IMR-90 (cell line): ENCODE measurements around the gene SMO. TPM values are rescaled to one million over a fixed set of nuclear protein-coding genes. Genes with fewer than 3 reads are reported as not detected.

Experiments
- ATAC-seq: fragments of 200-7000 bp; cut with Tn5 transposase; 2 replicates; pipeline ENCODE4 v1.9.1; 2020; ENCODE audit warnings: low read depth, mild to moderate bottlenecking, moderate library complexity
- BruUV-seq: library from RNA; stranded (reverse); fragments of 400-500 nt; replicated peaks from 2 replicates; lab custom pipeline; 2021; lab: Mats Ljungman, UMichigan
- CTCF ChIA-PET: fragments of 300-600 bp; formaldehyde crosslinking; extraction: SDS; loops from one replicate; lab custom pipeline; 2021; ENCODE audit warnings: antibody characterized with exemption; lab: Yijun Ruan, JAX
- POLR2A ChIA-PET: fragments of 300-600 bp; sonication (Branson Sonifier 250); formaldehyde crosslinking; loops from one replicate; lab custom pipeline; 2022; ENCODE audit warnings: antibody characterized with exemption; ENCODE audit not compliant: unreplicated experiment; lab: Charles Lee
- DNase-seq: peaks from one replicate; pipeline ENCODE4 v3.0.0; 2013
- H2AFZ ChIP-seq: replicated peaks from 2 replicates; pipeline ENCODE3; 2013; ENCODE audit warnings: low read length, mild to moderate bottlenecking; ENCODE audit not compliant: poor library complexity
- H2AK5ac ChIP-seq: 2 replicates; pipeline ENCODE4 v1.6.1; 2013; ENCODE audit warnings: low read depth, low read length, inconsistent platforms
- H2AK9ac ChIP-seq: replicated peaks from 2 replicates; pipeline ENCODE3; 2013; ENCODE audit warnings: mild to moderate bottlenecking, low read depth, low read length, moderate library complexity; ENCODE audit not compliant: poor library complexity
- H2BK120ac ChIP-seq: 2 replicates; pipeline ENCODE4 v1.6.1; 2013; ENCODE audit warnings: low read depth, low read length, inconsistent platforms
- H2BK15ac ChIP-seq: 3 replicates; pipeline ENCODE4 v1.6.1; 2013; ENCODE audit warnings: low read depth, low read length, inconsistent platforms
- H2BK20ac ChIP-seq: 2 replicates; pipeline ENCODE4 v1.6.1; 2013; ENCODE audit warnings: low read depth, mild to moderate bottlenecking, inconsistent platforms, low read length, moderate library complexity
- H2BK5ac ChIP-seq: 2 replicates; pipeline ENCODE4 v1.6.1; 2013; ENCODE audit warnings: mild to moderate bottlenecking, low read depth, low read length, inconsistent platforms; ENCODE audit not compliant: poor library complexity, severe bottlenecking
- H3K14ac ChIP-seq: replicated peaks from 2 replicates; pipeline ENCODE4 v1.6.1; 2013; ENCODE audit warnings: low read depth, low read length, inconsistent platforms
- H3K18ac ChIP-seq: 2 replicates; pipeline ENCODE4 v1.6.1; 2013; ENCODE audit warnings: low read depth, low read length, control low read depth
- H3K23ac ChIP-seq: 2 replicates; pipeline ENCODE4 v1.6.1; 2013; ENCODE audit warnings: low read depth, low read length, inconsistent platforms
- H3K27ac ChIP-seq: 2 replicates; pipeline ENCODE4 v1.5.1; 2013; ENCODE audit warnings: mild to moderate bottlenecking, control low read depth, low read length; ENCODE audit not compliant: insufficient read depth
- H3K27me3 ChIP-seq: 2 replicates; pipeline ENCODE4 v1.6.1; 2013; ENCODE audit warnings: low read length; ENCODE audit not compliant: control insufficient read depth, insufficient read depth
- H3K36me3 ChIP-seq: 2 replicates; pipeline ENCODE4 v1.6.1; 2013; ENCODE audit warnings: low read length, mixed read lengths; ENCODE audit not compliant: control insufficient read depth, insufficient read depth
- H3K4ac ChIP-seq: 2 replicates; pipeline ENCODE4 v1.6.1; 2013; ENCODE audit warnings: low read depth, low read length, inconsistent platforms
- H3K4me1 ChIP-seq: 2 replicates; pipeline ENCODE4 v1.6.1; 2013; ENCODE audit warnings: low read length, mixed read lengths; ENCODE audit not compliant: control insufficient read depth, insufficient read depth
- H3K4me2 ChIP-seq: 2 replicates; pipeline ENCODE4 v1.6.1; 2013; ENCODE audit warnings: low read depth, mild to moderate bottlenecking, control low read depth, low read length, moderate library complexity
- H3K4me3 ChIP-seq: 2 replicates; pipeline ENCODE4 v1.5.1; 2013; ENCODE audit warnings: low read depth, mild to moderate bottlenecking, control low read depth, low read length, moderate library complexity; ENCODE audit not compliant: insufficient read depth
- H3K56ac ChIP-seq: 2 replicates; pipeline ENCODE4 v1.6.1; 2013; ENCODE audit warnings: low read length, inconsistent platforms; ENCODE audit not compliant: insufficient read depth; ENCODE audit errors: extremely low read depth
- H3K79me1 ChIP-seq, 2 experiments: 2 replicates each; pipeline ENCODE4 v1.6.1; 2013; ENCODE audit warnings: low read length in 2 of 2, inconsistent platforms in 1 of 2, low read depth in 1 of 2
- H3K9ac ChIP-seq: 2 replicates; pipeline ENCODE4 v1.6.1; 2013; ENCODE audit warnings: low read depth, low read length, control low read depth
- H3K9me1 ChIP-seq: 2 replicates; pipeline ENCODE4 v1.6.1; 2013; ENCODE audit warnings: low read length, inconsistent platforms; ENCODE audit not compliant: insufficient read depth
- H3K9me3 ChIP-seq: 2 replicates; pipeline ENCODE4 v1.6.1; 2013; ENCODE audit warnings: low read length; ENCODE audit not compliant: control insufficient read depth, insufficient read depth
- H4K20me1 ChIP-seq: 2 replicates; pipeline ENCODE4 v1.6.1; 2013; ENCODE audit warnings: low read length, inconsistent platforms; ENCODE audit not compliant: insufficient read depth
- H4K5ac ChIP-seq: 2 replicates; pipeline ENCODE4 v1.6.1; 2013; ENCODE audit warnings: mild to moderate bottlenecking, low read depth, low read length, control low read depth
- H4K8ac ChIP-seq, 2 experiments: 2 replicates each; pipeline ENCODE4 v1.6.1; 2013; ENCODE audit warnings: low read depth in 2 of 2, low read length in 2 of 2, control low read depth in 1 of 2, inconsistent platforms in 1 of 2
- H4K91ac ChIP-seq: 2 replicates; pipeline ENCODE4 v1.6.1; 2013; ENCODE audit warnings: low read depth, low read length, inconsistent platforms; ENCODE audit not compliant: insufficient read depth
- CEBPB ChIP-seq: IDR thresholded peaks from 2 replicates; pipeline ENCODE4 v1.6.1; 2012; ENCODE audit warnings: low read depth, low read length, improper control_type of control experiment
- CHD1 ChIP-seq: IDR thresholded peaks from 2 replicates; pipeline ENCODE4 v1.6.1; 2012; ENCODE audit warnings: low read depth, low read length, improper control_type of control experiment
- MAFK ChIP-seq: IDR thresholded peaks from 2 replicates; pipeline ENCODE4 v1.6.1; 2012; ENCODE audit warnings: low read depth, low read length, improper control_type of control experiment
- MAZ ChIP-seq: IDR thresholded peaks from 2 replicates; pipeline ENCODE4 v1.6.1; 2012; ENCODE audit warnings: low read depth, mild to moderate bottlenecking, low read length, improper control_type of control experiment, moderate library complexity, borderline replicate concordance
- POLR2A ChIP-seq: IDR thresholded peaks from 2 replicates; pipeline ENCODE4 v1.6.1; 2012; ENCODE audit warnings: mild to moderate bottlenecking, low read depth, low read length
- SMC3 ChIP-seq: fragments of 150-350 bp; IDR thresholded peaks from 2 replicates; pipeline ENCODE4 v1.6.1; 2016; ENCODE audit warnings: low read depth, mild to moderate bottlenecking, antibody characterized with exemption, low read length, moderate library complexity
- WGBS, 2 experiments: methylation state at CpG; one replicate each; pipeline versions ENCODE4 v1.1.5 to v1.1.7; 2013; ENCODE audit warnings: missing lambda C conversion rate in 2 of 2; ENCODE audit not compliant: insufficient read length in 1 of 2; ENCODE audit errors: extremely low coverage in 2 of 2; 5-methylcytosine and 5-hydroxymethylcytosine counted together
- dilution Hi-C: fragments of 300-500 bp; cut with HindIII; formaldehyde crosslinking; loops from one replicate; pipeline ENCODE4 v1.14.3; 2018; ENCODE audit warnings: low sequenced_read_pairs; ENCODE audit not compliant: unreplicated experiment
- in situ Hi-C: fragments of 300-500 bp; cut with MboI; formaldehyde crosslinking; loops from 3 replicates; pipeline ENCODE4 v1.14.3; 2019; ENCODE audit warnings: low sequenced_read_pairs, inconsistent platforms, mixed read lengths
- intact Hi-C: fragments of 100-400 bp; cut with micrococcal nuclease; formaldehyde crosslinking; loops from 2 replicates; pipeline ENCODE4 v1.10.0; 2022
- polyA plus RNA-seq, 3 experiments: library from polyadenylated mRNA; depleted of rRNA; stranded (reverse); fragments of >200 nt; gene quantifications; 2 replicates each; pipeline ENCODE4 v1.2.3, GENCODE V29; 2012; ENCODE audit warnings: low replicate concordance in 1 of 3
- total RNA-seq: library from RNA; depleted of rRNA; stranded (reverse); fragments of >200 nt; gene quantifications from 2 replicates; pipeline ENCODE4 v1.2.3, GENCODE V29; 2012
- TF ChIP-seq, protein P1 (sequence below): fragments of 150-350 bp; IDR thresholded peaks from 2 replicates; pipeline ENCODE4 v1.6.1; 2017; ENCODE audit warnings: mild to moderate bottlenecking, antibody characterized with exemption, low read length, low read depth

SMO gene
- total and polyA plus RNA-seq, 2 of the 4 experiments (the other 2 are of a cell fraction): 18.5 to 24.7 TPM

DNA sequence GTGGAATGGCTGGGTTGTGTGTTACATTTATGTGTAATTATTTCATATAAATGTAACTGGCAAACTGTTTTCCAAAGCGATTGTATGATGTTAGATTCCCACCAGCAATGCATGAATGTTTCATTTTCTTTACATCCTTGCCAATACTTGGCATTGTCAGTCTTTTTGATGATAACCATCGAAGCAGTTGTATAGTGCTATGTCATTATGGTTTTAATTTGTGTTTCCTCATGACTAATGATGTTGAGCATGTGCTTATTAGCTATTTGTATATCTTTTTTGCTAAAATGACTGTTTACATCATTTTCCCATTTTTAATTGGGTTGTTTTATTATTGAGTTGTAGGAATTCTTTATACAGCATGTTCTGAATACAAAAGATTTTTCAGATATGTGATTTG is 58.7 kb downstream of the SMO start:
- ChIA-PET CTCF (interaction anchor here (0.6 kb wide), 1 partner anchor 225 kb away, joined by 3 read pairs; no protein-coding TSS in a partner anchor), POLR2A (no interaction called here)
- H2AK9ac ChIP-seq: no peak overlapping the region
- intact Hi-C loops: no loop called here
- H3K4me1 ChIP-seq: peaks cover 2% of the 10 kb centered on the region; the same call in 1 of the 2 replicates
- H3K9me1 ChIP-seq: no peaks in the 10 kb centered on the region
- no peak overlapping the region for H2AK5ac ChIP-seq
- H3K4ac ChIP-seq: no peak overlapping the region
- TF ChIP-seq POLR2A: no peak
- no peak for TF ChIP-seq CHD1
- TF ChIP-seq, protein P1, sequence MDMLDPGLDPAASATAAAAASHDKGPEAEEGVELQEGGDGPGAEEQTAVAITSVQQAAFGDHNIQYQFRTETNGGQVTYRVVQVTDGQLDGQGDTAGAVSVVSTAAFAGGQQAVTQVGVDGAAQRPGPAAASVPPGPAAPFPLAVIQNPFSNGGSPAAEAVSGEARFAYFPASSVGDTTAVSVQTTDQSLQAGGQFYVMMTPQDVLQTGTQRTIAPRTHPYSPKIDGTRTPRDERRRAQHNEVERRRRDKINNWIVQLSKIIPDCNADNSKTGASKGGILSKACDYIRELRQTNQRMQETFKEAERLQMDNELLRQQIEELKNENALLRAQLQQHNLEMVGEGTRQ: no peak
- TF ChIP-seq SMC3: no peak
- no peak for TF ChIP-seq CEBPB
- no peak for TF ChIP-seq MAFK
- no peak for TF ChIP-seq MAZ
- H3K9ac ChIP-seq: no peak overlapping the region
- no peak overlapping the region for H3K27ac ChIP-seq
- no peak for ATAC-seq
- DNase-seq: no peak
- no peak overlapping the region for H4K8ac ChIP-seq
- WGBS, 2 experiments: no CpG with 5 or more reads among the region's 2 CpGs
- in situ Hi-C loops: no loop called here
- H2BK5ac ChIP-seq: no peak overlapping the region
- H3K18ac ChIP-seq: no peak overlapping the region
- no peaks in the 10 kb centered on the region for H3K36me3 ChIP-seq
- H3K27me3 ChIP-seq: no peaks in the 10 kb centered on the region
- no peak overlapping the region for H2AFZ ChIP-seq
- dilution Hi-C loops: no loop called here
- H4K20me1 ChIP-seq: no peaks in the 10 kb centered on the region; the same call in 1 of the 2 replicates
- H3K9me3 ChIP-seq: no peaks in the 10 kb centered on the region
- H3K4me2 ChIP-seq: no peak overlapping the region
- no peak overlapping the region for H2BK20ac ChIP-seq
- no peak overlapping the region for H3K14ac ChIP-seq
- H3K79me1 ChIP-seq: peaks cover 0 to 3% of the 10 kb centered on the region in 2 experiments; a peak in 1 of 4 replicates
- no peak overlapping the region for H3K56ac ChIP-seq
- H2BK15ac ChIP-seq: no peak overlapping the region
- H4K5ac ChIP-seq: no peak overlapping the region
- H3K23ac ChIP-seq: no peak overlapping the region
- H4K91ac ChIP-seq: no peak overlapping the region
- no TSS peak for BruUV-seq
- H3K4me3 ChIP-seq: no peak overlapping the region
- H2BK120ac ChIP-seq: no peak overlapping the region
